Measurements from ENCODE around the gene DNAJB1.

- TF ChIP-seq CTCF (conservative IDR thresholded peaks at IDR 0.05; ENCODE audit: low read length) (no peak), EZH2phosphoT487 (IDR thresholded peaks at IDR 0.05; ENCODE audit: borderline replicate concordance) (no peak)
These were observed 43.7 kb upstream of the DNAJB1 start for GRCh38 chr19:14561847-14562351.

All from Loucy (cell line).